Naive thymus-derived CD4-positive, alpha-beta T cell (primary cell): ENCODE measurements around the gene RAPGEF4. TPM values are rescaled to one million over a fixed set of nuclear protein-coding genes. Genes with fewer than 3 reads are reported as not detected.
"Not testable (repeated sequence)": the region's sequence is repeated elsewhere in the genome, so short reads cannot be mapped to it uniquely, and the experiment has no call there.

Experiments used
- ATAC-seq: fragments of 150-1000 bp; cut with Tn5 transposase; 2 replicates; pipeline ENCODE4 v1.10.0; 2021; ENCODE audit warnings: mild to moderate bottlenecking, moderate library complexity
- CTCF ChIA-PET: fragments of 350-600 bp; sonication (Branson Sonifier 250); formaldehyde crosslinking; loops from one replicate; lab custom pipeline; 2021; ENCODE audit warnings: antibody characterized with exemption; lab: Charles Lee
- POLR2A ChIA-PET: fragments of 350-600 bp; sonication (Branson Sonifier 250); formaldehyde crosslinking; loops from one replicate; lab custom pipeline; 2021; ENCODE audit warnings: antibody characterized with exemption, inconsistent platforms; lab: Charles Lee
- DNase-seq, 9 donors: peaks; one replicate each; pipeline versions ENCODE4 v3.0.0 to v3.0.0-alpha.2; 2020 to 2022; ENCODE audit warnings: mixed read lengths in 1 of 9
- H3K27ac ChIP-seq: one replicate; pipeline ENCODE4 v1.7.0; 2013; ENCODE audit warnings: mild to moderate bottlenecking, low read depth, low read length, moderate library complexity
- H3K27me3 ChIP-seq, 2 donors: one replicate each; pipeline ENCODE4 v1.7.0; 2013; ENCODE audit warnings: low read length in 2 of 2, mild to moderate bottlenecking in 2 of 2, moderate library complexity in 2 of 2; ENCODE audit not compliant: control insufficient read depth in 2 of 2, insufficient read depth in 2 of 2
- H3K36me3 ChIP-seq, 3 experiments: 1 replicate in 2 of 3; 2 replicates in 1 of 3; pipeline ENCODE4 v1.7.0; 2013; ENCODE audit warnings: low read length in 3 of 3, mild to moderate bottlenecking in 3 of 3, moderate library complexity in 1 of 3; ENCODE audit not compliant: insufficient read depth in 3 of 3, control insufficient read depth in 2 of 3
- H3K4me1 ChIP-seq, 2 donors: one replicate each; pipeline ENCODE4 v1.7.0; 2013; ENCODE audit warnings: low read length in 2 of 2, mild to moderate bottlenecking in 2 of 2, moderate library complexity in 1 of 2; ENCODE audit not compliant: control insufficient read depth in 2 of 2, insufficient read depth in 2 of 2
- H3K4me3 ChIP-seq: 2 replicates; pipeline ENCODE4 v1.7.0; 2013; ENCODE audit warnings: mild to moderate bottlenecking, low read length
- H3K9me3 ChIP-seq, 3 experiments: 1 replicate in 2 of 3; 2 replicates in 1 of 3; pipeline ENCODE4 v1.7.0; 2013; ENCODE audit warnings: low read length in 3 of 3; ENCODE audit not compliant: control insufficient read depth in 2 of 3
- H3K27ac Mint-ChIP-seq, 9 donors: one replicate each; pipeline ENCODE4 v1.8.0; 2020 to 2022; ENCODE audit warnings: mixed read lengths in 9 of 9, mild to moderate bottlenecking in 8 of 9, moderate library complexity in 5 of 9, inconsistent platforms in 2 of 9
- H3K27me3 Mint-ChIP-seq, 5 donors: one replicate each; pipeline ENCODE4 v1.8.0; 2021 to 2022; ENCODE audit warnings: mixed read lengths in 5 of 5, mild to moderate bottlenecking in 1 of 5
- H3K36me3 Mint-ChIP-seq, 5 donors: one replicate each; pipeline ENCODE4 v1.8.0; 2020 to 2022; ENCODE audit warnings: mixed read lengths in 5 of 5, mild to moderate bottlenecking in 3 of 5, inconsistent platforms in 1 of 5
- H3K4me1 Mint-ChIP-seq, 7 donors: one replicate each; pipeline ENCODE4 v1.8.0; 2020 to 2022; ENCODE audit warnings: mixed read lengths in 7 of 7, mild to moderate bottlenecking in 3 of 7, inconsistent platforms in 1 of 7
- H3K4me3 Mint-ChIP-seq, 10 donors: one replicate each; pipeline ENCODE4 v1.8.0; 2020 to 2022; ENCODE audit warnings: mild to moderate bottlenecking in 10 of 10, mixed read lengths in 10 of 10, moderate library complexity in 6 of 10, inconsistent platforms in 2 of 10
- H3K9me3 Mint-ChIP-seq, 11 donors: one replicate each; pipeline ENCODE4 v1.8.0; 2020 to 2022; ENCODE audit warnings: mixed read lengths in 11 of 11, mild to moderate bottlenecking in 4 of 11, inconsistent platforms in 1 of 11, moderate library complexity in 1 of 11
- intact Hi-C, 2 donors: fragments of 100-400 bp; cut with micrococcal nuclease; formaldehyde crosslinking; loops; one replicate each; pipeline ENCODE4 v1.15.1; 2023
- polyA plus RNA-seq, 2 donors: library from polyadenylated mRNA; unstranded; fragments of 300-500 nt; fragmentation: Illumina TruSeq; gene quantifications; one replicate each; pipeline ENCODE4 v1.2.3, GENCODE V29; 2021
- total RNA-seq, 6 experiments: library from RNA in 5 of 6; stranded (reverse) in 5 of 6; gene quantifications; 1 replicate in 5 of 6; 2 replicates in 1 of 6; pipeline ENCODE4 v1.2.3 and lab custom pipeline; 2021 to 2026

The RAPGEF4 gene
- total and polyA plus RNA-seq, 7 experiments from 2014 or later, result 0.39 to 2.5 (median 1.4) TPM; not detected in 2

DNA sequence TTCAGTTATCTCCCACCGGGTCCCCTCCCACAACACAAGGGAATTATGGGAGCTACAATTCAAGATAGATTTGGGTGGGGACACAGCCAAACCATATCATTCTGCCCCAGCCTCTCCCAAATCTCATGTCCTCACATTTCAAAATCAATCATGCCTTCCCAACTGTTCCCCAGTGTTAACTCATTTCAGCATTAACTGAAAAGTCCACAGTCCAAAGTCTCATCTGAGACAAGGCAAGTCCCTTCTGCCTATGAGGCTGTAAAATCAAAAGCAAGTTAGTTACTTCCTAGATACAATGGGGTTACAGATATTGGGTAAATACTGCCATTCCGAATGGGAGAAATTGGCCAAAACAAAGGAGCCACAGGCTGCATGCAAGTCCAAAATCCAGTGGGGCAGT is 12.9 kb downstream of the RAPGEF4 start:
- H3K4me1 ChIP-seq, H3K4me1 Mint-ChIP-seq, CTCF ChIA-PET, intact Hi-C loops, H3K9me3 ChIP-seq, POLR2A ChIA-PET, ATAC-seq, H3K36me3 ChIP-seq, H3K27ac Mint-ChIP-seq, DNase-seq, H3K27ac ChIP-seq, H3K4me3 ChIP-seq, H3K27me3 ChIP-seq, H3K4me3 Mint-ChIP-seq: not testable (repeated sequence)
- Mint-ChIP-seq H3K36me3 (peaks cover 0 to 11% (median 0%) of the 10 kb centered on the region in 5 donors), H3K9me3 (peaks cover 0 to 21% (median 13%) of the 10 kb centered on the region in 11 donors), H3K27me3 (peaks cover 9 to 17% (median 14%) of the 10 kb centered on the region in 5 donors)

DNA sequence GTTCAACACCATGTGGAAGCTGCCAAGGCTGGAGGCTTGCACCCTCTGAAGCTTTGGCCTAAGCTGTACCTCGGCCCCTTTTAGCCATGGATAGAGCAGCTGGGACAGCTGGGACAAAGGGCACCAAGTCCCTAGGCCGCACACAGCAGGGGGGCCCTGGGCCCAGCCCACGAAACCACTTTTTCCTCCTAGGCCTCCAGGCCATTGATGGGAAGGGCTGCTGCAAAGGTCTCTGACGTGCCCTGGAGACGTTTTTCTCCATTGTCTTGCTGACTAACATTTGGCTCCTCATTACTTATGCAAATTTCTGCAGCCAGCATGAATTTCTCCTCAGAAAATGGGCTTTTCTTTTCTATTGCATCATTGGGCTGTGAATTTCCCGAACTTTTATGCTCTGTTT is 13.7 kb downstream of the RAPGEF4 start:
- H3K27ac Mint-ChIP-seq, result no peak overlapping the region
- ATAC-seq (no peak), DNase-seq (no peak)
- ChIA-PET CTCF (no interaction called here), POLR2A (no interaction called here)
- no peak overlapping the region for H3K4me3 Mint-ChIP-seq
- H3K9me3 ChIP-seq, result no peaks in the 10 kb centered on the region
- H3K4me1 ChIP-seq, result no peaks in the 10 kb centered on the region
- H3K27me3 ChIP-seq, result no peaks in the 10 kb centered on the region
- peaks cover 6 to 11% (median 9%) of the 10 kb centered on the region in 5 donors for H3K27me3 Mint-ChIP-seq
- H3K4me3 ChIP-seq, result no peak overlapping the region
- no peak overlapping the region for H3K27ac ChIP-seq
- no peaks in the 10 kb centered on the region for H3K4me1 Mint-ChIP-seq
- no peaks in the 10 kb centered on the region for H3K36me3 ChIP-seq
- intact Hi-C loops, result no loop called here
- H3K36me3 Mint-ChIP-seq, result peaks cover 0 to 3% (median 0%) of the 10 kb centered on the region in 5 donors
- H3K9me3 Mint-ChIP-seq, result peaks cover 0 to 16% (median 8%) of the 10 kb centered on the region in 11 donors

DNA sequence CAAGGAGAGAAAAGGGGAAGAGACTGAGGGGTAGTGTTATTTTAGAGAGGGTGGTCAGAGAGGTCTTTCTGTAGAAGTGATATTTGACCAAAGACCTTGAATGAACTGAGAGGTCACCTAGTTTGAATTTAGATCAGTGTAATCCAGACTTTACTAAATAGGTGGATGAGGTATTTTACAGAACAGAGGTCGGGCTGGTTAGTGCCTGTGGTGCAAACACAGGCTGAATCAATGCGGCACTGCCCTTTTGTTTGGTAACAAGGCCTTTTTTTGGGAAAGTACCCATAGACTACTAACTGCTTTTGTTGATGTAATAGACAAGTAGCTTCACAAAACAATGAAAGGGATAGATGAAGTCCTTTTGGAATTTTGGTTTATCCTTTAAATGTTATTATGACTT is 15.9 kb downstream of the RAPGEF4 start:
- Histone ChIP-seq H3K27me3 (peaks cover 0 to under 1% of the 10 kb centered on the region in 2 donors), H3K36me3 (no peaks in the 10 kb centered on the region), H3K4me3 (no peak overlapping the region), H3K9me3 (no peaks in the 10 kb centered on the region), H3K4me1 (no peaks in the 10 kb centered on the region), H3K27ac (no peak overlapping the region)
- ATAC-seq, result no peak
- intact Hi-C loops, result no loop called here
- Mint-ChIP-seq H3K4me1 (no peaks in the 10 kb centered on the region), H3K36me3 (no peaks in the 10 kb centered on the region), H3K4me3 (no peak overlapping the region), H3K9me3 (peaks cover 0 to 2% (median 0%) of the 10 kb centered on the region in 11 donors), H3K27ac (no peak overlapping the region), H3K27me3 (peaks cover 0 to 9% (median 4%) of the 10 kb centered on the region in 5 donors)
- DNase-seq, result no peak
- CTCF ChIA-PET, result no interaction called here
- POLR2A ChIA-PET, result no interaction called here

DNA sequence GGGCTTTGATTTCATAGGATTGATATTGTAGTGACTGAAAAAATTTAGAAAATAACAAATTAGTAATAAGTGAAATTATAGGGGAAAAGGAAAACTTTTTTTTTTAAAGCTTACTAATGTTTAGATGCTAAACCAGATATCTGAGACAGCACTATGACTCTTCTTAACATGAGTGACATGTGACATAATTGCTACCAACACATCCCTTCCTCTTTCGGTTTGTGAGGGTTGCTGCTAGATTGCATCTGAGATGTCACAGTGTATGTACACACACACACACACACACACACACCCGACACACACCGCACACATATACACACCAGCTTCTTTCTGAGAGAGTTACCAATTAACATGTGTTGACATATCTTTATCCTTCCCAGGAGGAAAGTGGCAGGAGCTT is 18.0 kb downstream of the RAPGEF4 start:
- Histone ChIP-seq H3K4me1 (no peaks in the 10 kb centered on the region), H3K9me3 (no peaks in the 10 kb centered on the region), H3K36me3 (no peaks in the 10 kb centered on the region), H3K27me3 (peaks cover 0 to 6% of the 10 kb centered on the region in 2 donors), H3K27ac (no peak overlapping the region), H3K4me3 (no peak overlapping the region)
- ATAC-seq (no peak), DNase-seq (no peak)
- H3K4me1 Mint-ChIP-seq, result no peaks in the 10 kb centered on the region
- CTCF ChIA-PET, result no interaction called here
- peaks cover 0 to 2% (median 0%) of the 10 kb centered on the region in 11 donors for H3K9me3 Mint-ChIP-seq
- intact Hi-C loops, result no loop called here
- no peaks in the 10 kb centered on the region for H3K36me3 Mint-ChIP-seq
- no peak overlapping the region for H3K4me3 Mint-ChIP-seq
- peaks cover 4 to 15% (median 5%) of the 10 kb centered on the region in 5 donors for H3K27me3 Mint-ChIP-seq
- peak overlapping the region in 1 of 9 donors; percentile 6 for H3K27ac Mint-ChIP-seq
- POLR2A ChIA-PET, result no interaction called here

DNA sequence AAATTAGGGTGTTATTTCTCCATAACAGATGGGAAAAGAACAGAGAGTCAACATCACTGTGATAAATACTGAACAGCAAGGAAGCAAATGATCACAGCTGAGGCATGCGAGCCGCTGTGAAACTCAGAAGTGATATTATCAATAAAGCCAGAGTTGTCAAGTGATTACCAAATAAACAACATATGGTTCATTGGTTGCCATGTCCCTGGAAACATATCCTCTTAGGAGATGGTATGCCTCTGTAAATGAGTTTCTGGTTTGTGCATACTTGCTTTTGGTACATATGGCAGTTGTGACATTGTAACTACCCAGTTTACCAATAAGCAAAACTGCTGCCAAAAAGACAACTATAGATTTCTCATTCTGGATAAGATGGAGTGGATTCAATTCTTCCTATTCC is 23.8 kb downstream of the RAPGEF4 start:
- no peak overlapping the region for H3K27ac Mint-ChIP-seq
- peaks cover 0 to 6% of the 10 kb centered on the region in 2 donors for H3K27me3 ChIP-seq
- H3K27ac ChIP-seq, result no peak overlapping the region
- H3K9me3 ChIP-seq, result no peaks in the 10 kb centered on the region
- no peaks in the 10 kb centered on the region for H3K36me3 ChIP-seq
- intact Hi-C loops, result no loop called here
- H3K4me3 ChIP-seq, result no peak overlapping the region
- ChIA-PET CTCF (no interaction called here), POLR2A (no interaction called here)
- DNase-seq, result no peak
- H3K36me3 Mint-ChIP-seq, result peaks cover 0 to 11% (median 4%) of the 10 kb centered on the region in 5 donors
- H3K4me1 Mint-ChIP-seq, result peaks cover 0 to 1% (median 0%) of the 10 kb centered on the region in 7 donors
- H3K4me1 ChIP-seq, result no peaks in the 10 kb centered on the region
- peaks cover 4 to 15% (median 6%) of the 10 kb centered on the region in 5 donors for H3K27me3 Mint-ChIP-seq
- peaks cover 0 to 29% (median 11%) of the 10 kb centered on the region in 11 donors for H3K9me3 Mint-ChIP-seq
- ATAC-seq, result no peak
- H3K4me3 Mint-ChIP-seq, result no peak overlapping the region

DNA sequence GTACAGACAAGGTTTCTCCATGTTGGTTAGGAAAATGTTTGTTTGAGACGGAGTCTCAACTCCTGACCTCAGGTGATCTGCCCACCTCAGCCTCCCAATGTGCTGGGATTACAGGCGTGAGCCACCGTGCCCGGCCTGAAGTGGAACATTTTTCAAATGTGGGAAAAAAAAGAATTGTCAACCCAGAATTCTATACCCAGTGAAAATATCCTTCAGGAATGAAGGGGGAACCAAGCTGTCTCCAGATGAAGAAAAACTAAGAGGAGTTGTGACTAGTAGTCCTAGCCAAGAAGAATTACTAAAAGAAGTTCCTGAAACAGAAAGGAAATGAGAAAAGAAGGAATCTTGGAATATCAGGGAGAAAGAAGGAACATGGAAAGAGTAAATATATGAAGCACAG is 25.7 kb downstream of the RAPGEF4 start:
- Histone ChIP-seq H3K36me3 (no peaks in the 10 kb centered on the region), H3K27me3 (peaks cover 0 to 6% of the 10 kb centered on the region in 2 donors), H3K27ac (no peak overlapping the region), H3K4me1 (no peaks in the 10 kb centered on the region), H3K9me3 (no peaks in the 10 kb centered on the region), H3K4me3 (no peak overlapping the region)
- peaks cover 0 to 13% (median 6%) of the 10 kb centered on the region in 5 donors for H3K27me3 Mint-ChIP-seq
- ATAC-seq (no peak), DNase-seq (no peak)
- peaks cover 0 to 29% (median 11%) of the 10 kb centered on the region in 11 donors for H3K9me3 Mint-ChIP-seq
- no peak overlapping the region for H3K27ac Mint-ChIP-seq
- intact Hi-C loops, result no loop called here
- CTCF ChIA-PET, result no interaction called here
- POLR2A ChIA-PET, result no interaction called here
- H3K4me3 Mint-ChIP-seq, result no peak overlapping the region
- peaks cover 0 to 1% (median 0%) of the 10 kb centered on the region in 7 donors for H3K4me1 Mint-ChIP-seq
- peaks cover 0 to 11% (median 4%) of the 10 kb centered on the region in 5 donors for H3K36me3 Mint-ChIP-seq

DNA sequence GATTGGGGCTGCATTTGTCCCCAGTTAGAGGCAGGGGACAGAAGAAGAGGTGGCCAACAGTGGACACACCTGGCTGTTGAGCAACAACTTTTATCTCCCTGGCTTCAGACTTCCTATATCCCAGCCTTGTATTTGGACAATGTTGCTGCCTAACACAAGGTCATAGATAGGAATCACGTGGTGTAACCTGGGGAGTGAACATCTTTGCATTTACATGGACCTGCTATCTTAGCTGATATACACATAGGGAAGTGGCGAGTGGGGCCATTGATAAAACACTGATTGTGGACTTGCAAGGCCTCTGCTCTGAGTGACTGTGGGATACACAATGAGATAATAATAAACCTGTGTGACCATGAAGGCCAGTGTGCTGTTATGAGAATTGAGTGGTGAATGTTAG is 26.9 kb downstream of the RAPGEF4 start:
- no peak overlapping the region for H3K27ac ChIP-seq
- H3K9me3 Mint-ChIP-seq, result peaks cover 0 to 29% (median 11%) of the 10 kb centered on the region in 11 donors
- no peaks in the 10 kb centered on the region for H3K27me3 ChIP-seq
- H3K9me3 ChIP-seq, result no peaks in the 10 kb centered on the region
- no peaks in the 10 kb centered on the region for H3K4me1 ChIP-seq
- DNase-seq (no peak), ATAC-seq (no peak)
- ChIA-PET POLR2A (no interaction called here), CTCF (no interaction called here)
- H3K27me3 Mint-ChIP-seq, result peaks cover 0 to 9% (median 0%) of the 10 kb centered on the region in 5 donors
- no peak overlapping the region for H3K4me3 Mint-ChIP-seq
- no peaks in the 10 kb centered on the region for H3K36me3 ChIP-seq
- H3K4me1 Mint-ChIP-seq, result peaks cover 0 to 1% (median 0%) of the 10 kb centered on the region in 7 donors
- H3K4me3 ChIP-seq, result no peak overlapping the region
- intact Hi-C loops, result no loop called here
- peaks cover 0 to 11% (median 4%) of the 10 kb centered on the region in 5 donors for H3K36me3 Mint-ChIP-seq
- no peak overlapping the region for H3K27ac Mint-ChIP-seq
